ENCODE data around the gene DYSF. TPM values are rescaled to one million over a fixed set of nuclear protein-coding genes. Genes with fewer than 3 reads are reported as not detected.

The DYSF gene
- total RNA-seq, 4 donors from 2014 or later: 10.3 to 14.9 (median 14.4) TPM

DNA sequence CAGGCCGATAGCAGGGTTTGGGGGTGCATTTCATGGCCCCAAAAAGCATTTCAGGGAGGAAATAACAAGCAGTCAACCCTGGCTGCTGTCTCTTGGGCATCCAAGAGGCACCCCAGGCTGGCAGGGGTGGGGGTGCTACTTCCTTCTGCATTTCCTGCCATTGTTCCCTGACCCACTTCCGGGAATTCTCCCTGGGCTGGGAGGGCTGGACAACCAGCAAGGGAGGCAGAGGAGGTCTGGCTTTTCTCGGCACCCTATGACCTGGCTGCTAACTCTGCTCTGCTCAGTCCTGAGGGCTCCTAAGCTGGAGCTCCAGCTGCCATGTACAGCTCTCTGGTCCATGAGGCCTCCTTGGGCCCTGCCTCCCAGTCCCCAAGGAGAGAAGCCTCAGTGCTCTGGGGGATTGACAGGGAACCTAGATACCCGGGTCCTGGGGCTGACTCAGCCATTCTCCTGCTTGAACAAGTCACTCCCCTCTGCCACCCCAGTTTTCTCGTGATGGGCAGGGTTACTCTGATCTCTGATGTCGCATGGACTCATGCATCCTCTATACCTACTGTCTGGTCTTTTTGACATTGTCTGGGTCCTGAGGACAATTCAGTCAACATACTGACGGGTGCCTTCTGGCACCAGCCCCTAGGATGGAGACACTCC is 47.2 kb downstream of the DYSF start:
- Histone ChIP-seq H3K4me1 (peaks cover 0 to 16% of the 10 kb centered on the region in 2 donors), H3K27ac (peak overlapping the region in 2 of 3 donors; percentile 33 to 36), H3K4me3 (replicated peaks in 1 of 3) (no peak overlapping the region), H3K27me3 (no peaks in the 10 kb centered on the region), H3K9me3 (no peaks in the 10 kb centered on the region), H3K36me3 (no peaks in the 10 kb centered on the region)
- no peak for TF ChIP-seq POLR2A (IDR thresholded peaks at IDR 0.05)
- TF ChIP-seq, protein P1, sequence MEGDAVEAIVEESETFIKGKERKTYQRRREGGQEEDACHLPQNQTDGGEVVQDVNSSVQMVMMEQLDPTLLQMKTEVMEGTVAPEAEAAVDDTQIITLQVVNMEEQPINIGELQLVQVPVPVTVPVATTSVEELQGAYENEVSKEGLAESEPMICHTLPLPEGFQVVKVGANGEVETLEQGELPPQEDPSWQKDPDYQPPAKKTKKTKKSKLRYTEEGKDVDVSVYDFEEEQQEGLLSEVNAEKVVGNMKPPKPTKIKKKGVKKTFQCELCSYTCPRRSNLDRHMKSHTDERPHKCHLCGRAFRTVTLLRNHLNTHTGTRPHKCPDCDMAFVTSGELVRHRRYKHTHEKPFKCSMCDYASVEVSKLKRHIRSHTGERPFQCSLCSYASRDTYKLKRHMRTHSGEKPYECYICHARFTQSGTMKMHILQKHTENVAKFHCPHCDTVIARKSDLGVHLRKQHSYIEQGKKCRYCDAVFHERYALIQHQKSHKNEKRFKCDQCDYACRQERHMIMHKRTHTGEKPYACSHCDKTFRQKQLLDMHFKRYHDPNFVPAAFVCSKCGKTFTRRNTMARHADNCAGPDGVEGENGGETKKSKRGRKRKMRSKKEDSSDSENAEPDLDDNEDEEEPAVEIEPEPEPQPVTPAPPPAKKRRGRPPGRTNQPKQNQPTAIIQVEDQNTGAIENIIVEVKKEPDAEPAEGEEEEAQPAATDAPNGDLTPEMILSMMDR (IDR thresholded peaks at IDR 0.05): no peak
- DNase-seq: no peak
- 73 to 83% methylated on average over 4 to 7 of the region's 7 CpGs for WGBS, 2 donors
- intact Hi-C loops (cut with DNase I): no loop called here

DNA sequence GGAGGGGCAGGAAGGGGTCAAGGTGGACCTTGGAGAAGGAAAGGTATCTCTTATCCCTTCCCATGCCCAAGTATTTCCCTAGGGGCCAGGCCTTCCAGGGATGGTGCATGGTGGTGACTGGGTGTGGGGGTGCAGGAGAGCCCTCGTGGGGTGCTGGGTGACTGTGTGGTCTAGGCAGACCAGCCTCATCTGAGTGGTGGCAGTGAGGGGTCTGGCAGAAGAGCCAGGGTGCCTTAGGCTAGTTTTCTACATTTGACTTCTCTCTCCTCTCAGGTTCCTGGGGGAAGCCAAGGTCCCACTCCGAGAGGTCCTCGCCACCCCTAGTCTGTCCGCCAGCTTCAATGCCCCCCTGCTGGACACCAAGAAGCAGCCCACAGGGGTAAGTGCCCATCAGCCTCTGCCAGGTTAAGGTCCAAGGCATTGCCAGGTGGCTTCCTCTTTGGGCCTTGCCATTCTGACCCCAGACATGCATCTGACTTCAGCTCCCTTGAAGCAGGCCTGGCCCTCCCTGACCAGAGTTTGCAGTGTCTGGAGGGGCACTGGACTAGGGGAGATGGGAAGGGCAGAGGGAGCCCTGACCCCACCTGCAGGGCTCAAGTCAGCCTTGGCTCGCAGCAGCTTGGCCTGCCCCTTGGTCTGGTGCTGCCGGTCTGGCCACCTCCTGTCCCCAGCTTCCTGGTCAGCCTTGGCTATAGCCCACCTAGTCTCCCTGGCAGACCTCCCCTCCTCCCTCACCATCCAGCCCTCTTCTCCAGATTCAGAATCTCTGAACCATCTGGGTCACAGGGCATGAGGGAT is 49.8 kb downstream of the DYSF start:
- peaks cover 0 to 18% of the 10 kb centered on the region in 2 donors for H3K4me1 ChIP-seq
- no peaks in the 10 kb centered on the region for H3K36me3 ChIP-seq
- H3K27me3 ChIP-seq: no peaks in the 10 kb centered on the region
- intact Hi-C loops (cut with DNase I): no loop called here
- no peak for TF ChIP-seq POLR2A (IDR thresholded peaks at IDR 0.05)
- TF ChIP-seq, protein P1 (IDR thresholded peaks at IDR 0.05): no peak
- WGBS, 2 donors: 86 to 98% methylated on average over 6 of the region's 6 CpGs
- peak overlapping the region in 2 of 3 donors; percentile 52 to 66 for H3K27ac ChIP-seq
- no peak for DNase-seq
- H3K4me3 ChIP-seq (replicated peaks in 1 of 3): no peak overlapping the region
- no peaks in the 10 kb centered on the region for H3K9me3 ChIP-seq

DNA sequence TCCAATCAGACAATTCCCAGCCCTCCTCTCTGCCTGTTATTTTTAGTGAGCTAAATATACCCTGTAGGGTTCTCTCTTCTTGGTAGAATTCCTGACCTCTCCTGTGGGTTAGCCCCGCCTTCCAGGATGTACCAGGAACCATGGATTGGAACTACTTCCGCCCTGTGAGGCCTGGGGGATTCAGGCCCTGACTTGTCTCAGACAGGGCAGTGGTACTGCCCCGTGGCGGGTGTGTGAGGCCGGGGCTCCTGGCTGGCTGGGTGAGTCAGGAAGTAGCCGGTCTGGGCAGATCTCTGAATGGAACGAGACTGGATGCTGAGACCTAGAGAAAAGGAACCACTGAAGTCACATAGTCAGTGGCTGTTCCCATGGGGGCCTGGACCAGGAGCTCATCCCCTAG is 50.5 kb downstream of the DYSF start:
- TF ChIP-seq, protein P1 (IDR thresholded peaks at IDR 0.05): no peak
- no peak for TF ChIP-seq POLR2A (IDR thresholded peaks at IDR 0.05)
- H3K27me3 ChIP-seq: no peaks in the 10 kb centered on the region
- H3K9me3 ChIP-seq: no peaks in the 10 kb centered on the region
- H3K27ac ChIP-seq: peak overlapping the region in 2 of 3 donors; percentile 52 to 66
- WGBS, 2 donors: 55 to 62% methylated on average over 7 of the region's 7 CpGs
- H3K36me3 ChIP-seq: no peaks in the 10 kb centered on the region
- intact Hi-C loops (cut with DNase I): no loop called here
- DNase-seq: peak in 1 of 2 donors; percentile 37
- peaks cover 0 to 18% of the 10 kb centered on the region in 2 donors for H3K4me1 ChIP-seq
- H3K4me3 ChIP-seq (replicated peaks in 1 of 3): no peak overlapping the region

DNA sequence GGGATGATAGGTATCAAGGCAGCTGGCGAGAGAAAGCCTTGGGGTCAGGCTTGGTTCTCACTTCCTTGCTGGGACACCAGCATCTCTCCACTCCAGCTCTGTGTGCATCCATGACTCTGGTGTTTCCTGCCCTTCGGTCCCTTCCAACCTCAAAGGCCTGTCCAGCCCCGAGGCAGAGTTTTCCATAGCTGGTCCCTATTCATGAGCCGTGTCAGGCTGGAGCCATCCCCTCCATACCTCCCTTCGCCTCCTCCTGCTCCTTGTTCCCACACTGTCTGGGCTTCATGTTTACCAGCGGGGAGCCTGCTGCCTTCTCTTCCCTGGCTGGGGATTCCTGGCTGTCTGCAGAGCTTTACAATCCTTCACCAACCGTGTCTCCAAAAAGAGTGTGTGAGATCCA is 51.2 kb downstream of the DYSF start:
- DNase-seq: no peak
- Histone ChIP-seq H3K4me3 (replicated peaks in 1 of 3) (no peak overlapping the region), H3K36me3 (no peaks in the 10 kb centered on the region), H3K27me3 (no peaks in the 10 kb centered on the region), H3K27ac (peak overlapping the region in 1 of 3 donors; percentile 66), H3K4me1 (peaks cover 0 to 18% of the 10 kb centered on the region in 2 donors), H3K9me3 (no peaks in the 10 kb centered on the region)
- intact Hi-C loops (cut with DNase I): no loop called here
- WGBS, 2 donors: 85 to 90% methylated on average over 6 to 7 of the region's 7 CpGs
- TF ChIP-seq, protein P1 (IDR thresholded peaks at IDR 0.05): no peak
- no peak for TF ChIP-seq POLR2A (IDR thresholded peaks at IDR 0.05)
